ENCODE results near the gene KRTAP10-5.

DNA sequence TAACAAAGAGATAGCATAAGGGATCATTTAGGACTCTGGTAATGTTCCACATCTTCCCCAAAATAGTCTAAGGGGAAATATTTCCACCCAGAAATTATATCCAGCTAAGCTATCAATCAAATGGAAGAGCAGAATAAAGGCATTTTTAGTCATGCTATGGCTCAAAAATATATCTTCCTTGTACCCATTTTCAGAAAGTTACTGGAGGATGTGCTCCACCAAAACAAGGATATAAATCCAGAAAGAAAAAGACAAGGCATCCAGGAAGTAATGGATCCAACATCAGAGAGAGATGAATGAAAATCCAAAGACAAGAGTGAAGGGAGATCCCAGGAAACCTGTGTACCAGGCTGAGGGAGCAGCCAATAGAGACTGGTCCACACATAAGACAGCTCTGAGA is 28.8 kb upstream of the KRTAP10-5 start:
- TF ChIP-seq, protein P1, sequence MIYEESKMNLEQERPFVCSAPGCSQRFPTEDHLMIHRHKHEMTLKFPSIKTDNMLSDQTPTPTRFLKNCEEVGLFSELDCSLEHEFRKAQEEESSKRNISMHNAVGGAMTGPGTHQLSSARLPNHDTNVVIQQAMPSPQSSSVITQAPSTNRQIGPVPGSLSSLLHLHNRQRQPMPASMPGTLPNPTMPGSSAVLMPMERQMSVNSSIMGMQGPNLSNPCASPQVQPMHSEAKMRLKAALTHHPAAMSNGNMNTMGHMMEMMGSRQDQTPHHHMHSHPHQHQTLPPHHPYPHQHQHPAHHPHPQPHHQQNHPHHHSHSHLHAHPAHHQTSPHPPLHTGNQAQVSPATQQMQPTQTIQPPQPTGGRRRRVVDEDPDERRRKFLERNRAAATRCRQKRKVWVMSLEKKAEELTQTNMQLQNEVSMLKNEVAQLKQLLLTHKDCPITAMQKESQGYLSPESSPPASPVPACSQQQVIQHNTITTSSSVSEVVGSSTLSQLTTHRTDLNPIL (CRISPR knock-in tag; IDR thresholded peaks at IDR 0.05; ENCODE audit: low read depth): no peak
- TF ChIP-seq ZNF565 (CRISPR knock-in tag; conservative IDR thresholded peaks at IDR 0.05; ENCODE audit: low read depth) (no peak), RARB (CRISPR knock-in tag; IDR thresholded peaks at IDR 0.05) (no peak), TOX (CRISPR knock-in tag; IDR thresholded peaks at IDR 0.05; ENCODE audit: borderline replicate concordance) (no peak)
